Activated CD8-positive, alpha-beta T cell treated with anti-CD3 and anti-CD28 coated beads for 36 hours (primary cell): Measurements from ENCODE around the gene ABCA13. TPM values are rescaled to one million over a fixed set of nuclear protein-coding genes. Genes with fewer than 3 reads are reported as not detected.

Experiments used
- ATAC-seq: fragments of 200-7000 bp; cut with Tn5 transposase; one replicate; pipeline ENCODE4 v1.10.0; 2021; ENCODE audit warnings: mild to moderate bottlenecking, moderate library complexity
- CTCF ChIA-PET: fragments of 350-600 bp; sonication (Branson Sonifier 250); formaldehyde crosslinking; loops from one replicate; lab custom pipeline; 2021; ENCODE audit warnings: antibody characterized with exemption; lab: Charles Lee
- POLR2A ChIA-PET: fragments of 350-600 bp; sonication (Branson Sonifier 250); formaldehyde crosslinking; loops from one replicate; lab custom pipeline; 2021; ENCODE audit warnings: antibody characterized with exemption; lab: Charles Lee
- DNase-seq: peaks from one replicate; pipeline ENCODE4 v3.0.0-alpha.2; 2020
- H3K27ac Mint-ChIP-seq: one replicate; pipeline ENCODE4 v1.8.0; 2021; ENCODE audit warnings: mild to moderate bottlenecking, mixed read lengths
- H3K27me3 Mint-ChIP-seq: one replicate; pipeline ENCODE4 v1.8.0; 2021; ENCODE audit warnings: mixed read lengths
- H3K36me3 Mint-ChIP-seq: one replicate; pipeline ENCODE4 v1.8.0; 2021; ENCODE audit warnings: low read depth, mixed read lengths
- H3K4me1 Mint-ChIP-seq: one replicate; pipeline ENCODE4 v1.8.0; 2021; ENCODE audit warnings: low read depth, mixed read lengths
- H3K4me3 Mint-ChIP-seq: one replicate; pipeline ENCODE4 v1.8.0; 2021; ENCODE audit warnings: mild to moderate bottlenecking, moderate library complexity, mixed read lengths
- H3K9me3 Mint-ChIP-seq: one replicate; pipeline ENCODE4 v1.8.0; 2021; ENCODE audit warnings: mixed read lengths
- intact Hi-C: fragments of 100-400 bp; cut with micrococcal nuclease; formaldehyde crosslinking; loops from one replicate; pipeline ENCODE4 v1.10.0; 2022
- total RNA-seq, 2 experiments: library from RNA; stranded (reverse); gene quantifications; one replicate each; pipeline ENCODE4 v1.2.3, GENCODE V29; 2021
- TF ChIP-seq, protein P1 (sequence below): fragments of 200-600 bp; IDR thresholded peaks from one replicate; pipeline ENCODE4 v1.8.0; 2022; ENCODE audit warnings: antibody characterized with exemption, mild to moderate bottlenecking

ABCA13 gene
- total RNA-seq, 2 experiments from 2014 or later, result not detected

DNA sequence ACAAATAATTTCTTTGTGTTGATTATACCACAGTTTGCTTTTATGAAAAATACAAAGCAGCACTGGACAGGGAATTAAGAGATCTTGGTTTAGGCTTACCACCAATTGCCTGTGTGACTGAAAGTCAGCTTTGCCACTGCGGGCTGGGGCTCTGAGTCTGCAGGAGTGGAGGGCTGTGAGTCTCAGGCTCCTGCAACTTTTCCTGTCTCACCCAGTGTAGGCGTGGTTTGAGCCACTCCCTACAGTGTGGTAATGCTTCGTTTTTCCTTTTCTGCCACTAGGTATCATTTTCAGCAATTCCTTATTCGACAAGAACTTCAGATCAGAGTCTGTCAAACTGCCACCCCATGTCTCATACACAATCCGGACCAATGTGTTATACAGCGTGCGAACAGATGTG, 180.6 kb downstream of the ABCA13 start:
- Mint-ChIP-seq H3K27me3 (no peaks in the 10 kb centered on the region), H3K36me3 (no peaks in the 10 kb centered on the region), H3K4me3 (no peak overlapping the region), H3K4me1 (no peaks in the 10 kb centered on the region), H3K9me3 (no peaks in the 10 kb centered on the region), H3K27ac (no peak overlapping the region)
- ATAC-seq (no peak), DNase-seq (no peak)
- intact Hi-C loops, result no loop called here
- ChIA-PET CTCF (no interaction called here), POLR2A (interaction anchor here (0.6 kb wide), 1 partner anchor 16 kb away, joined by 5 read pairs; no protein-coding TSS in a partner anchor)
- TF ChIP-seq, protein P1, sequence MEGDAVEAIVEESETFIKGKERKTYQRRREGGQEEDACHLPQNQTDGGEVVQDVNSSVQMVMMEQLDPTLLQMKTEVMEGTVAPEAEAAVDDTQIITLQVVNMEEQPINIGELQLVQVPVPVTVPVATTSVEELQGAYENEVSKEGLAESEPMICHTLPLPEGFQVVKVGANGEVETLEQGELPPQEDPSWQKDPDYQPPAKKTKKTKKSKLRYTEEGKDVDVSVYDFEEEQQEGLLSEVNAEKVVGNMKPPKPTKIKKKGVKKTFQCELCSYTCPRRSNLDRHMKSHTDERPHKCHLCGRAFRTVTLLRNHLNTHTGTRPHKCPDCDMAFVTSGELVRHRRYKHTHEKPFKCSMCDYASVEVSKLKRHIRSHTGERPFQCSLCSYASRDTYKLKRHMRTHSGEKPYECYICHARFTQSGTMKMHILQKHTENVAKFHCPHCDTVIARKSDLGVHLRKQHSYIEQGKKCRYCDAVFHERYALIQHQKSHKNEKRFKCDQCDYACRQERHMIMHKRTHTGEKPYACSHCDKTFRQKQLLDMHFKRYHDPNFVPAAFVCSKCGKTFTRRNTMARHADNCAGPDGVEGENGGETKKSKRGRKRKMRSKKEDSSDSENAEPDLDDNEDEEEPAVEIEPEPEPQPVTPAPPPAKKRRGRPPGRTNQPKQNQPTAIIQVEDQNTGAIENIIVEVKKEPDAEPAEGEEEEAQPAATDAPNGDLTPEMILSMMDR, result no peak

DNA sequence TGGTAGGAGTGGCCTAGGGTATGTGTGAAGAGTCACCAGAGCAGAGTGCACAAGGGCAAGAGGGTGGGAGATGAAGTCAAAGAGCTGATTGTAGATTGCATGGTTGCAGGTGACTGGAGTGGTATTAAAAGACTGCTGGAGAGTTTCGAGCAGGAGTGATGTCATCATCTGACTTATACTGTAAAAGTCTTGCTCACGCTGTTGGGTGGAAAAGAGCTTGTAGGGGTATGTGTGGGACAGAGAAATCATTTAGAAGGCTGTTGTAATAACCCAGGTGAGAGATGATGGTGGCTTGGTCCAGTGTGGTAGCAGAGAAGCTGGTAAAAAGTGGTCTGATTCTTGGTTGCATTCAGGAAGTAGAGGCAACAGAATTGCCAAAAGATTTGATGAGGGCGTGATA, 184.1 kb downstream of the ABCA13 start:
- Mint-ChIP-seq H3K4me1 (no peaks in the 10 kb centered on the region), H3K27me3 (no peaks in the 10 kb centered on the region), H3K27ac (no peak overlapping the region), H3K36me3 (no peaks in the 10 kb centered on the region), H3K9me3 (no peaks in the 10 kb centered on the region), H3K4me3 (no peak overlapping the region)
- CTCF ChIA-PET, result no interaction called here
- intact Hi-C loops, result no loop called here
- DNase-seq (no peak), ATAC-seq (no peak)
- POLR2A ChIA-PET, result no interaction called here
- TF ChIP-seq, protein P1, result no peak

DNA sequence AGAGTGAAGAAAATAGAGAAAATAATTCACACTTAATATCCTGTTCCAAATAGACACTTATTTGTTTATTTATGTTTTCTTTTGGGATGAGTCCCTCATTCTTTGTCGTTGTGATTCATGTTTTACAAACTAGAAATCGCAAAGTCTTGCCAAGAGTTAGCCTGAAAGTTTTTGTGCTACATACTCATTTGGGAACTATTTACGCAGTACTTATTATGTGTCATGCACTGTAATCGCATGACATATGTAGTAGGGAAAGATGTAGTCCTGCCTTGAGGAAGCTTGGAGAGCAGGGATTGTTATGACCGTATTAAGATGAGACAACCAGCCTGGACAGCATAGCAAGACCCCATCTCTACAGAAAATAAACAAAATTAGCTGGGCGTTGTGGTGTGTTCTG, 189.3 kb downstream of the ABCA13 start:
- Mint-ChIP-seq H3K9me3 (no peaks in the 10 kb centered on the region), H3K27ac (no peak overlapping the region), H3K27me3 (peaks cover 9% of the 10 kb centered on the region), H3K36me3 (no peaks in the 10 kb centered on the region), H3K4me1 (no peaks in the 10 kb centered on the region), H3K4me3 (no peak overlapping the region)
- TF ChIP-seq, protein P1, result no peak
- ATAC-seq (no peak), DNase-seq (no peak)
- ChIA-PET POLR2A (no interaction called here), CTCF (no interaction called here)
- intact Hi-C loops, result no loop called here

DNA sequence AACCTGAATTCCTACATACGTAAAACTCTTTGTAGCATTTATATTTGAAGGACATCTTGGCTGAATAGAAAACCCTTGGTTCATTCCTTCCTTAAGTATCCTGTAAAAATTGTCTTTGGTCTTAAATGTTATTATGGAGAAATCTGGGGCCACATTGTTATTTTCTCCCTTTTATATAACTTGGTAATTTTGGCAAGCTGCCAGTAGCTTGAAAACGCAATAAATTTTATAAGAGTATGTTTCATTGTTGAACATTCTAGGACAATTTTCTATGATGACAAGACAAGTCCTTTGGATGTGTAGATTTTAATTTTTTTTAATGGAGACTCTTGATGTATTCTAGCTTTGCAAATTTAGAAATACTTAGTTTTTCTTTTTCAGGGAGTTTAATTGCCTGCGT, 191.9 kb downstream of the ABCA13 start:
- H3K27me3 Mint-ChIP-seq, result peaks cover 9% of the 10 kb centered on the region
- H3K27ac Mint-ChIP-seq, result no peak overlapping the region
- TF ChIP-seq, protein P1, result no peak
- no peak overlapping the region for H3K4me3 Mint-ChIP-seq
- POLR2A ChIA-PET, result no interaction called here
- CTCF ChIA-PET, result no interaction called here
- H3K4me1 Mint-ChIP-seq, result no peaks in the 10 kb centered on the region
- no peak for DNase-seq
- no peaks in the 10 kb centered on the region for H3K36me3 Mint-ChIP-seq
- intact Hi-C loops, result no loop called here
- no peak for ATAC-seq
- no peaks in the 10 kb centered on the region for H3K9me3 Mint-ChIP-seq

DNA sequence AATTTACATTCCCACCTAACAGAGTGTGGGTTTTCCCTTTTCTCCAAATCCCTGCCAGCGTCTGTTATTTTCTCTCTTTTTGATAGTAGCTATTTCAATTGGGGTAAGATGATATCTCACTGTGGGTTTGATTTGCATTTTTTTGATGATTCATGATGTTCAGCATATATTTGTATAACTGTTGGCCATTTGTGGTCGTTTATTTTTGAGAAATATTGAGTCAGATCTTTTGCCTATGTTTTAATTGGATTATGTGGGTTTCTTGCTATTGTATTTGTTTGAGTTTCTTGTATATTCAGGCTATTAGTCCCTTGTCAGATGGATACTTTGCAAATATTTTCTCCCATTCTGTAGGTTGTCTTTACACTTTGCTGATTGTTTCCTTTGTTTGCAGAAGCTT, 193.8 kb downstream of the ABCA13 start:
- CTCF ChIA-PET, result no interaction called here
- no peak for DNase-seq
- POLR2A ChIA-PET, result no interaction called here
- Mint-ChIP-seq H3K27me3 (peaks cover 9% of the 10 kb centered on the region), H3K4me3 (no peak overlapping the region), H3K27ac (no peak overlapping the region), H3K9me3 (peaks cover 2% of the 10 kb centered on the region), H3K36me3 (no peaks in the 10 kb centered on the region), H3K4me1 (no peaks in the 10 kb centered on the region)
- no peak for ATAC-seq
- TF ChIP-seq, protein P1, result no peak
- intact Hi-C loops, result no loop called here
